ENCODE measurements around the gene DIPK1C. TPM values are rescaled to one million over a fixed set of nuclear protein-coding genes. Genes with fewer than 3 reads are reported as not detected.
A peak's percentile ranks its signal among the peaks of the same experiment; 100 is the strongest.

The DIPK1C gene
- total and polyA plus RNA-seq, 9 of the 15 experiments (the other 6 are each of a cell fraction or from before 2014, with no cell fraction given): 0.04 to 0.32 (median 0.15) TPM; not detected in 2

- TF ChIP-seq, protein P1, sequence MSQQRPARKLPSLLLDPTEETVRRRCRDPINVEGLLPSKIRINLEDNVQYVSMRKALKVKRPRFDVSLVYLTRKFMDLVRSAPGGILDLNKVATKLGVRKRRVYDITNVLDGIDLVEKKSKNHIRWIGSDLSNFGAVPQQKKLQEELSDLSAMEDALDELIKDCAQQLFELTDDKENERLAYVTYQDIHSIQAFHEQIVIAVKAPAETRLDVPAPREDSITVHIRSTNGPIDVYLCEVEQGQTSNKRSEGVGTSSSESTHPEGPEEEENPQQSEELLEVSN (IDR thresholded peaks at IDR 0.05; ENCODE audit: borderline replicate concordance in 1 of 2, extremely low read depth in 1 of 2, insufficient read depth in 1 of 2, insufficient read length in 1 of 2, low read depth in 1 of 2, low read length in 1 of 2, poor library complexity in 1 of 2, severe bottlenecking in 1 of 2): peak; percentile 3 to 69
- TF ChIP-seq HDAC1 (IDR thresholded peaks at IDR 0.05) (peak in 1 of 2 experiments; percentile 73; a peak in 1 of 4 replicates), PHF8 (IDR thresholded peaks at IDR 0.05; ENCODE audit: borderline replicate concordance, low read length) (peak; percentile 40; the same call in 1 of the 2 replicates), MED1 (CRISPR knock-in tag; IDR thresholded peaks at IDR 0.05; ENCODE audit: borderline replicate concordance) (no peak), FOXP1 (CRISPR knock-in tag; IDR thresholded peaks at IDR 0.05) (0 out of 2 replicates have a peak, but pooled peaks have one; percentile 43), SAFB (IDR thresholded peaks at IDR 0.05; ENCODE audit: borderline replicate concordance, low read depth, low read length) (peak; percentile 90), MNT (conservative IDR thresholded peaks at IDR 0.05) (peak; percentile 53 to 86; a peak in 3 of 4 replicates), NONO (IDR thresholded peaks at IDR 0.05; ENCODE audit: low read depth in 2 of 2, low read length in 1 of 2) (0 out of 4 replicates have a peak, but pooled peaks of 1 of the 2 experiments have one; percentile 45), ZC3H4 (CRISPR knock-in tag; IDR thresholded peaks at IDR 0.05; ENCODE audit: borderline replicate concordance) (peak; percentile 50; the same call in 1 of the 2 replicates), CTCFL (IDR thresholded peaks at IDR 0.05; ENCODE audit: borderline replicate concordance, insufficient read depth, low read depth, low read length, poor library complexity, severe bottlenecking) (peak; percentile 60)
- TF ChIP-seq, protein P2, sequence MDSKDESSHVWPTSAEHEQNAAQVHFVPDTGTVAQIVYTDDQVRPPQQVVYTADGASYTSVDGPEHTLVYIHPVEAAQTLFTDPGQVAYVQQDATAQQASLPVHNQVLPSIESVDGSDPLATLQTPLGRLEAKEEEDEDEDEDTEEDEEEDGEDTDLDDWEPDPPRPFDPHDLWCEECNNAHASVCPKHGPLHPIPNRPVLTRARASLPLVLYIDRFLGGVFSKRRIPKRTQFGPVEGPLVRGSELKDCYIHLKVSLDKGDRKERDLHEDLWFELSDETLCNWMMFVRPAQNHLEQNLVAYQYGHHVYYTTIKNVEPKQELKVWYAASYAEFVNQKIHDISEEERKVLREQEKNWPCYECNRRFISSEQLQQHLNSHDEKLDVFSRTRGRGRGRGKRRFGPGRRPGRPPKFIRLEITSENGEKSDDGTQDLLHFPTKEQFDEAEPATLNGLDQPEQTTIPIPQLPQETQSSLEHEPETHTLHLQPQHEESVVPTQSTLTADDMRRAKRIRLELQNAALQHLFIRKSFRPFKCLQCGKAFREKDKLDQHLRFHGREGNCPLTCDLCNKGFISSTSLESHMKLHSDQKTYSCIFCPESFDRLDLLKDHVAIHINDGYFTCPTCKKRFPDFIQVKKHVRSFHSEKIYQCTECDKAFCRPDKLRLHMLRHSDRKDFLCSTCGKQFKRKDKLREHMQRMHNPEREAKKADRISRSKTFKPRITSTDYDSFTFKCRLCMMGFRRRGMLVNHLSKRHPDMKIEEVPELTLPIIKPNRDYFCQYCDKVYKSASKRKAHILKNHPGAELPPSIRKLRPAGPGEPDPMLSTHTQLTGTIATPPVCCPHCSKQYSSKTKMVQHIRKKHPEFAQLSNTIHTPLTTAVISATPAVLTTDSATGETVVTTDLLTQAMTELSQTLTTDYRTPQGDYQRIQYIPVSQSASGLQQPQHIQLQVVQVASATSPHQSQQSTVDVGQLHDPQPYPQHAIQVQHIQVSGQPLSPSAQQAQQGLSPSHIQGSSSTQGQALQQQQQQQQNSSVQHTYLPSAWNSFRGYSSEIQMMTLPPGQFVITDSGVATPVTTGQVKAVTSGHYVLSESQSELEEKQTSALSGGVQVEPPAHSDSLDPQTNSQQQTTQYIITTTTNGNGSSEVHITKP (IDR thresholded peaks at IDR 0.05; ENCODE audit: partially characterized antibody): peak; percentile 94
These were observed 39.6 kb upstream of the DIPK1C start (continued) for GRCh38 chr18:74496508-74497323.
